ENCODE data around the gene CRIM1. TPM values are rescaled to one million over a fixed set of nuclear protein-coding genes. Genes with fewer than 3 reads are reported as not detected.

Gene CRIM1
- total RNA-seq, 4 donors from 2014 or later = 179 to 229 (median 188) TPM

DNA sequence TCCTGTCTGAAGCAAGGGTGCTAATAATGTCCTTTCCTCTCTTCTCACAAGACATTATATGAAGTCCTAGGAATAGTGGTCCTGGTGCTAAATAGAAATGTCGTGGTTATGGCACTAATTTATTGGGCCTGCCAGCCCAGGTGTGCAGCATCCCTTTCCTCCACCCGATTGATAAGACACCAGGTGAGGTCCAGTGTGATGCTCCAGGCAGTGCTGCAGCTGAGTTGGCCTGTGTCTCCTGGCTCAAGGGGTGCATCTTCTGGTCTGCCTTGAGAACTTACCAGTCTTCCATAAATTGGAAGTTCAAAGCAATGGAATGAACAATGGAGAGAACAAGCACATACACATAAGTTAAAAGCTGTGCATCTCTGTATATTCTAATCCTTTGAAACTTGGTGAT, 26.9 kb downstream of the CRIM1 start:
- TF ChIP-seq EP300 (IDR thresholded peaks at IDR 0.05) (no peak), CTCF (IDR thresholded peaks at IDR 0.05) (no peak), POLR2A (IDR thresholded peaks at IDR 0.05) (no peak)
- WGBS, 2 donors = 59 to 84% methylated on average over 2 of the region's 2 CpGs
- no peaks in the 10 kb centered on the region for H3K9me3 ChIP-seq

GRCh38 chr2:36383726-36384125, 28.1 kb downstream of the CRIM1 start:
- DNase-seq (ENCODE audit: low spot score in 2 of 2) = no peak
- no peaks in the 10 kb centered on the region for H3K9me3 ChIP-seq
- no peak overlapping the region for H3K27ac ChIP-seq
- no peak overlapping the region for H3K4me3 ChIP-seq
- no peaks in the 10 kb centered on the region for H3K27me3 ChIP-seq
- no peak for TF ChIP-seq CTCF (IDR thresholded peaks at IDR 0.05)
- TF ChIP-seq POLR2A (IDR thresholded peaks at IDR 0.05) = no peak
- no peak for TF ChIP-seq EP300 (IDR thresholded peaks at IDR 0.05)
- H3K4me1 ChIP-seq = peaks cover 3 to 58% (median 15%) of the 10 kb centered on the region in 4 donors
- no peaks in the 10 kb centered on the region for H3K36me3 ChIP-seq
- 92 to 98% methylated on average over 4 of the region's 4 CpGs for WGBS, 2 donors

More for the DNA sequence above, 26.9 kb downstream of the CRIM1 start:
- Histone ChIP-seq H3K27ac (no peak overlapping the region), H3K4me1 (peaks cover 2 to 48% (median 11%) of the 10 kb centered on the region in 4 donors), H3K36me3 (no peaks in the 10 kb centered on the region), H3K4me3 (no peak overlapping the region), H3K27me3 (no peaks in the 10 kb centered on the region)
- DNase-seq (ENCODE audit: low spot score in 2 of 2) = no peak

GRCh38 chr2:36384454-36384853, 28.9 kb downstream of the CRIM1 start:
- TF ChIP-seq EP300 (IDR thresholded peaks at IDR 0.05) = no peak
- no peak for TF ChIP-seq CTCF (IDR thresholded peaks at IDR 0.05)
- TF ChIP-seq POLR2A (IDR thresholded peaks at IDR 0.05) = no peak
- DNase-seq (ENCODE audit: low spot score in 2 of 2) = no peak
- WGBS, 2 donors = 88 to 89% methylated on average over 2 of the region's 2 CpGs
- no peaks in the 10 kb centered on the region for H3K9me3 ChIP-seq
- H3K27ac ChIP-seq = no peak overlapping the region
- no peaks in the 10 kb centered on the region for H3K27me3 ChIP-seq
- H3K4me3 ChIP-seq = no peak overlapping the region
- H3K36me3 ChIP-seq = no peaks in the 10 kb centered on the region
- H3K4me1 ChIP-seq = peaks cover 3 to 59% (median 15%) of the 10 kb centered on the region in 4 donors

DNA sequence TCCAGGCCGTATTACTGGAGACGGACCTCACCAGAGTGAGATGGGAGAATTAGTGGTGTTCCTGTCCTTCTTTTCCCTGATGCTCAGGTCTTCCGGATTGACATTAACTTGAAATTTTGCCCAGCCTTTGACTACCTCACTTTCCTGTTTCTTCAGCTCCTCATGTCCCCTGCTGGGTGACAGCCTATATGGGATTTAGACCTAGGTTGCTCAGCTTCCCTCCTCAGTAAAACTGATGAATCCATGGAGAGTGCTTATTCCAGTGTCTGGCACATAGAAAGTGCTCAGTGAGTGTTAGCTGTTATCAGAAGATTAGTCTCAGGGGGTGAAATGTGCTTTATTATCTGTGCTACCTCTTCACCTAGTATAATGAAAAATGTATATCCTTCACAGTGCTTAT, 30.0 kb downstream of the CRIM1 start:
- Histone ChIP-seq H3K9me3 (no peaks in the 10 kb centered on the region), H3K4me3 (no peak overlapping the region), H3K4me1 (peaks cover 3 to 55% (median 12%) of the 10 kb centered on the region in 4 donors), H3K27ac (no peak overlapping the region), H3K36me3 (no peaks in the 10 kb centered on the region), H3K27me3 (no peaks in the 10 kb centered on the region)
- 78 to 84% methylated on average over 3 of the region's 3 CpGs for WGBS, 2 donors
- no peak for DNase-seq (ENCODE audit: low spot score in 2 of 2)
- TF ChIP-seq CTCF (IDR thresholded peaks at IDR 0.05) (no peak), EP300 (IDR thresholded peaks at IDR 0.05) (no peak), POLR2A (IDR thresholded peaks at IDR 0.05) (no peak)

- H3K27me3 ChIP-seq = no peaks in the 10 kb centered on the region
- TF ChIP-seq EP300 (IDR thresholded peaks at IDR 0.05) (no peak), POLR2A (IDR thresholded peaks at IDR 0.05) (no peak), CTCF (IDR thresholded peaks at IDR 0.05) (no peak)
- H3K9me3 ChIP-seq = no peaks in the 10 kb centered on the region
- no peaks in the 10 kb centered on the region for H3K36me3 ChIP-seq
- H3K27ac ChIP-seq = no peak overlapping the region
- DNase-seq (ENCODE audit: low spot score in 2 of 2) = no peak
- H3K4me1 ChIP-seq = peaks cover 3 to 42% (median 6%) of the 10 kb centered on the region in 4 donors
- H3K4me3 ChIP-seq = no peak overlapping the region
- 73 to 87% methylated on average over 2 of the region's 2 CpGs for WGBS, 2 donors
Measured at GRCh38 chr2:36387258-36387916, 31.8 kb downstream of the CRIM1 start.

Measured in tibial nerve (tissue), 4 donors.